ENCODE measurements around the gene CCDC39. TPM values are rescaled to one million over a fixed set of nuclear protein-coding genes. Genes with fewer than 3 reads are reported as not detected.

Gene CCDC39
- not detected in 2 replicates for total RNA-seq

- intact Hi-C loops (cut with micrococcal nuclease), result loop anchor here (1.0 to 10.0 kb wide), 5 partner anchors 55 to 1885 kb away; partner anchors contain the start of genes DNAJC19 and FXR1
Measured at GRCh38 chr3:180679178-180680096, at the start of gene CCDC39. CCDC39 (minus strand) TSS chr3:180679489; CDS start chr3:180679380, 109 bp downstream.

- intact Hi-C loops (cut with micrococcal nuclease), result no loop called here
Measured at GRCh38 chr3:180720012-180720411, 40.7 kb upstream of the CCDC39 start.

GRCh38 chr3:180707896-180708295 lies 28.6 kb upstream of the CCDC39 start:
- intact Hi-C loops (cut with micrococcal nuclease), result no loop called here

GRCh38 chr3:180705619-180706018 lies 26.3 kb upstream of the CCDC39 start:
- intact Hi-C loops (cut with micrococcal nuclease), result no loop called here

GRCh38 chr3:180704532-180704931 lies 25.2 kb upstream of the CCDC39 start:
- intact Hi-C loops (cut with micrococcal nuclease), result no loop called here

GRCh38 chr3:180700941-180701340 lies 21.7 kb upstream of the CCDC39 start:
- intact Hi-C loops (cut with micrococcal nuclease), result no loop called here

GRCh38 chr3:180698760-180699270 lies 19.5 kb upstream of the CCDC39 start:
- intact Hi-C loops (cut with micrococcal nuclease), result no loop called here

GRCh38 chr3:180694321-180694720 lies 15.0 kb upstream of the CCDC39 start:
- intact Hi-C loops (cut with micrococcal nuclease), result no loop called here

GRCh38 chr3:180693656-180694055 lies 14.4 kb upstream of the CCDC39 start:
- intact Hi-C loops (cut with micrococcal nuclease), result no loop called here

GRCh38 chr3:180690061-180690460 lies 10.8 kb upstream of the CCDC39 start:
- intact Hi-C loops (cut with micrococcal nuclease), result no loop called here

GRCh38 chr3:180684807-180685206 lies 5.5 kb upstream of the CCDC39 start:
- intact Hi-C loops (cut with micrococcal nuclease), result loop anchor here (5.0 to 10.0 kb wide), 2 partner anchors 230 to 302 kb away; partner anchors contain the start of genes DNAJC19 and FXR1

- intact Hi-C loops (cut with micrococcal nuclease), result loop anchor here (5.0 to 10.0 kb wide), 2 partner anchors 231 to 303 kb away; partner anchors contain the start of genes DNAJC19 and FXR1
Measured at GRCh38 chr3:180683816-180684215, 4.5 kb upstream of the CCDC39 start.

- intact Hi-C loops (cut with micrococcal nuclease), result loop anchor here (5.0 to 10.0 kb wide), 2 partner anchors 235 to 307 kb away; partner anchors contain the start of genes DNAJC19 and FXR1
Measured at GRCh38 chr3:180680097-180680430, 775 bp upstream of the CCDC39 start.

GRCh38 chr3:180678231-180678630 lies 1.1 kb downstream of the CCDC39 start:
- intact Hi-C loops (cut with micrococcal nuclease), result loop anchor here (10.0 kb wide), 1 partner anchor 1887 kb away; no protein-coding TSS in a partner anchor

GRCh38 chr3:180661444-180661843 lies 17.8 kb downstream of the CCDC39 start:
- intact Hi-C loops (cut with micrococcal nuclease), result no loop called here

GRCh38 chr3:180657094-180657493 lies 22.2 kb downstream of the CCDC39 start:
- intact Hi-C loops (cut with micrococcal nuclease), result no loop called here

- intact Hi-C loops (cut with micrococcal nuclease), result no loop called here
Measured at GRCh38 chr3:180656406-180656805, 22.9 kb downstream of the CCDC39 start.

- intact Hi-C loops (cut with micrococcal nuclease), result no loop called here
Measured at GRCh38 chr3:180646187-180646790, 33.0 kb downstream of the CCDC39 start.

GRCh38 chr3:180640987-180641386 lies 38.3 kb downstream of the CCDC39 start:
- intact Hi-C loops (cut with micrococcal nuclease), result no loop called here

GRCh38 chr3:180633722-180634121 lies 45.6 kb downstream of the CCDC39 start:
- intact Hi-C loops (cut with micrococcal nuclease), result no loop called here

GRCh38 chr3:180631317-180631716 lies 48.0 kb downstream of the CCDC39 start:
- intact Hi-C loops (cut with micrococcal nuclease), result no loop called here

- intact Hi-C loops (cut with micrococcal nuclease), result no loop called here
Measured at GRCh38 chr3:180630371-180630770, 48.9 kb downstream of the CCDC39 start.

All from T-helper 1 cell treated with Interleukin-12 subunit alpha and Interleukin-12 subunit beta and Interleukin-4 antibody, amounts not matched to agents 30 ng/mL and 1 ng/mL, for 36 hours (primary cell).